COLO829 (cell line): Measurements from ENCODE around the gene FAM161A.

Experiments
- DNase-seq: peaks from one replicate; pipeline ENCODE4 v3.0.0; 2012; ENCODE audit warnings: low spot score

Gene FAM161A

GRCh38 chr2:61784643-61785042, 69.2 kb downstream of the FAM161A start:
- no peak for DNase-seq

- DNase-seq, result no peak
These were observed 77.8 kb downstream of the FAM161A start for GRCh38 chr2:61775956-61776570.
